ENCODE results near the gene SERINC5.
"Not testable (repeated sequence)": the region's sequence is repeated elsewhere in the genome, so short reads cannot be mapped to it uniquely, and the experiment has no call there.

Gene SERINC5

GRCh38 chr5:80094236-80094738, 161.6 kb downstream of the SERINC5 start:
- Mint-ChIP-seq H3K4me3 (no peak overlapping the region), H3K27me3 (no peaks in the 10 kb centered on the region), H3K27ac (no peak overlapping the region), H3K4me1 (peaks cover 12% of the 10 kb centered on the region), H3K9me3 (no peaks in the 10 kb centered on the region), H3K36me3 (ENCODE audit: low read depth) (no peaks in the 10 kb centered on the region)
- DNase-seq = no peak
- ATAC-seq = no peak

GRCh38 chr5:80093796-80094195, 162.1 kb downstream of the SERINC5 start:
- H3K4me1 Mint-ChIP-seq = peaks cover 12% of the 10 kb centered on the region
- H3K36me3 Mint-ChIP-seq (ENCODE audit: low read depth) = no peaks in the 10 kb centered on the region
- ATAC-seq = no peak
- no peaks in the 10 kb centered on the region for H3K9me3 Mint-ChIP-seq
- H3K27me3 Mint-ChIP-seq = no peaks in the 10 kb centered on the region
- no peak overlapping the region for H3K4me3 Mint-ChIP-seq
- no peak overlapping the region for H3K27ac Mint-ChIP-seq
- DNase-seq = no peak

- H3K4me1 Mint-ChIP-seq = peaks cover 12% of the 10 kb centered on the region
- H3K4me3 Mint-ChIP-seq = no peak overlapping the region
- H3K36me3 Mint-ChIP-seq (ENCODE audit: low read depth) = no peaks in the 10 kb centered on the region
- DNase-seq = no peak
- peak overlapping the region; percentile 61 for H3K27ac Mint-ChIP-seq
- no peak for ATAC-seq
- no peaks in the 10 kb centered on the region for H3K9me3 Mint-ChIP-seq
- no peaks in the 10 kb centered on the region for H3K27me3 Mint-ChIP-seq
Observed at GRCh38 chr5:80092486-80093107, 163.3 kb downstream of the SERINC5 start.

GRCh38 chr5:80091792-80092192, 164.1 kb downstream of the SERINC5 start:
- Mint-ChIP-seq H3K4me1 (peaks cover 12% of the 10 kb centered on the region), H3K27ac (peak overlapping the region; percentile 53)
- ATAC-seq (peak; percentile 46), DNase-seq (peak; percentile 10)
- not testable (repeated sequence) for H3K9me3 Mint-ChIP-seq; H3K4me3 Mint-ChIP-seq; H3K36me3 Mint-ChIP-seq (ENCODE audit: low read depth); H3K27me3 Mint-ChIP-seq

GRCh38 chr5:80090884-80091166, 165.0 kb downstream of the SERINC5 start:
- no peaks in the 10 kb centered on the region for H3K36me3 Mint-ChIP-seq (ENCODE audit: low read depth)
- ATAC-seq (no peak), DNase-seq (no peak)
- no peaks in the 10 kb centered on the region for H3K9me3 Mint-ChIP-seq
- H3K27me3 Mint-ChIP-seq = no peaks in the 10 kb centered on the region
- peaks cover 12% of the 10 kb centered on the region for H3K4me1 Mint-ChIP-seq
- H3K4me3 Mint-ChIP-seq = no peak overlapping the region
- H3K27ac Mint-ChIP-seq = no peak overlapping the region

GRCh38 chr5:80083101-80083890, 172.6 kb downstream of the SERINC5 start:
- DNase-seq (peak; percentile 19), ATAC-seq (peak; percentile 86)
- Mint-ChIP-seq H3K27me3 (no peaks in the 10 kb centered on the region), H3K9me3 (no peaks in the 10 kb centered on the region), H3K4me1 (peaks cover 9% of the 10 kb centered on the region), H3K4me3 (peak overlapping the region; percentile 21), H3K27ac (peak overlapping the region; percentile 64), H3K36me3 (ENCODE audit: low read depth) (no peaks in the 10 kb centered on the region)

GRCh38 chr5:80082731-80083100, 173.1 kb downstream of the SERINC5 start:
- H3K27me3 Mint-ChIP-seq = no peaks in the 10 kb centered on the region
- no peak overlapping the region for H3K27ac Mint-ChIP-seq
- H3K4me3 Mint-ChIP-seq = no peak overlapping the region
- H3K36me3 Mint-ChIP-seq (ENCODE audit: low read depth) = no peaks in the 10 kb centered on the region
- ATAC-seq (no peak), DNase-seq (peak; percentile 29)
- no peaks in the 10 kb centered on the region for H3K9me3 Mint-ChIP-seq
- peaks cover 9% of the 10 kb centered on the region for H3K4me1 Mint-ChIP-seq

- H3K9me3 Mint-ChIP-seq = no peaks in the 10 kb centered on the region
- DNase-seq = no peak
- H3K27me3 Mint-ChIP-seq = no peaks in the 10 kb centered on the region
- H3K27ac Mint-ChIP-seq = no peak overlapping the region
- H3K4me3 Mint-ChIP-seq = no peak overlapping the region
- no peaks in the 10 kb centered on the region for H3K36me3 Mint-ChIP-seq (ENCODE audit: low read depth)
- no peak for ATAC-seq
- peaks cover 9% of the 10 kb centered on the region for H3K4me1 Mint-ChIP-seq
Observed at GRCh38 chr5:80082281-80082680, 173.6 kb downstream of the SERINC5 start.

- no peaks in the 10 kb centered on the region for H3K36me3 Mint-ChIP-seq (ENCODE audit: low read depth)
- DNase-seq (no peak), ATAC-seq (no peak)
- H3K27me3 Mint-ChIP-seq = no peaks in the 10 kb centered on the region
- H3K27ac Mint-ChIP-seq = no peak overlapping the region
- H3K9me3 Mint-ChIP-seq = no peaks in the 10 kb centered on the region
- H3K4me3 Mint-ChIP-seq = no peak overlapping the region
- H3K4me1 Mint-ChIP-seq = peaks cover 9% of the 10 kb centered on the region
Observed at GRCh38 chr5:80078921-80079320, 176.9 kb downstream of the SERINC5 start.

- no peak overlapping the region for H3K27ac Mint-ChIP-seq
- no peaks in the 10 kb centered on the region for H3K4me1 Mint-ChIP-seq
- ATAC-seq = no peak
- H3K27me3 Mint-ChIP-seq = no peaks in the 10 kb centered on the region
- DNase-seq = no peak
- no peak overlapping the region for H3K4me3 Mint-ChIP-seq
- H3K9me3 Mint-ChIP-seq = no peaks in the 10 kb centered on the region
- H3K36me3 Mint-ChIP-seq (ENCODE audit: low read depth) = no peaks in the 10 kb centered on the region
Observed at GRCh38 chr5:80077051-80077714, 178.7 kb downstream of the SERINC5 start.

GRCh38 chr5:80076131-80077050, 179.5 kb downstream of the SERINC5 start:
- H3K9me3 Mint-ChIP-seq = no peaks in the 10 kb centered on the region
- no peaks in the 10 kb centered on the region for H3K4me1 Mint-ChIP-seq
- H3K4me3 Mint-ChIP-seq = no peak overlapping the region
- no peak overlapping the region for H3K27ac Mint-ChIP-seq
- DNase-seq (no peak), ATAC-seq (no peak)
- H3K27me3 Mint-ChIP-seq = no peaks in the 10 kb centered on the region
- H3K36me3 Mint-ChIP-seq (ENCODE audit: low read depth) = no peaks in the 10 kb centered on the region

- no peak overlapping the region for H3K27ac Mint-ChIP-seq
- ATAC-seq (no peak), DNase-seq (no peak)
- H3K27me3 Mint-ChIP-seq = no peaks in the 10 kb centered on the region
- H3K4me1 Mint-ChIP-seq = peaks cover 7% of the 10 kb centered on the region
- H3K9me3 Mint-ChIP-seq = no peaks in the 10 kb centered on the region
- H3K4me3 Mint-ChIP-seq = no peak overlapping the region
- no peaks in the 10 kb centered on the region for H3K36me3 Mint-ChIP-seq (ENCODE audit: low read depth)
Observed at GRCh38 chr5:80072103-80073073, 183.5 kb downstream of the SERINC5 start.

- Mint-ChIP-seq H3K36me3 (ENCODE audit: low read depth) (no peaks in the 10 kb centered on the region), H3K4me1 (peaks cover 7% of the 10 kb centered on the region), H3K27ac (no peak overlapping the region), H3K4me3 (no peak overlapping the region), H3K27me3 (no peaks in the 10 kb centered on the region), H3K9me3 (no peaks in the 10 kb centered on the region)
- no peak for DNase-seq
- no peak for ATAC-seq
Observed at GRCh38 chr5:80071510-80072021, 184.3 kb downstream of the SERINC5 start.

Measured in activated naive CD8-positive, alpha-beta T cell treated with anti-CD3 and anti-CD28 coated beads, Interleukin-2, amount 50 U/mL, for 24 hours (primary cell).